HG03196 (cell line): ENCODE results near the gene WNT6.

Source experiments
- ATAC-seq: cut with Tn5 transposase; IDR thresholded peaks from one replicate; pipeline ENCODE4 v1.9.1; 2021; ENCODE audit not compliant: unreplicated experiment

The WNT6 gene

DNA sequence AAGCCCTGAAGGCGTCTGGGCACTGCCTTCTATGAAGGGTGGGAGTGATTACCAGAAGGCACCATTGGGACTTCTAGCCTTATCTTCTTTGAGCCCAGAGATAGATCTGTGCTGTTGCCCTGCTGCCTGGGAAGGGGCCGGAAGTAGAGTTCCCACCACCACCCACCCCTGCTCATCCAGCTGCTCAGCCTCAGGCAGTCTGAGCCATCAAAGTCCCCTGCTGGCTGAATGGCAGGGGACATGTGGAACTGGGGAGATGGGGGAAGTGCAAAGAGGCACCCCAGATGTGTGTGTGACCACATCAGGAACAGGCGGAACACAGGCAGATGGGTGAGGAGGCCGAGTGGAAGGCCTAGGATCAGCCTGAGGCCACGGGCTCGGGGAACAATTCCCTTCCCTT is 17.7 kb downstream of the WNT6 start:
- ATAC-seq: no peak

DNA sequence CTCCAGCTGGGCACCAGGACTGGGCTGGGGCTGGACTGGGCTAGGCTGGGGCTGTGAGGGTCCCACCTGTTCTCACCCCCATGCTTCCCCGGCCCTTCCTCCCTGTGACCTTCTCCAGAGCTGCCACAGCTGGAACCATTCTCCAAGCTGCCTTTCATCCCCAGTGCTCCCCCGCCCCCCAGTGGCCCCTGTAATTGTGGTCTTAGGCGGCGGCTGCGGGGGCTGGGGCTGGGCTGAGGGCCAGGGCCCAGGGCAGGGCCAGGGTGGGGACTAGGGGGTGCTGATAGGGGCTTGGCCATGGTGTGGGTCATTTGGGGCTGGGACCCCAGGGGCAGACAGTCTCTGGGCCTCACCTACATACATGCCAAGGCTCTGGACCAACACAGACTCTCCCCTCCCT is 18.3 kb downstream of the WNT6 start:
- no peak for ATAC-seq

DNA sequence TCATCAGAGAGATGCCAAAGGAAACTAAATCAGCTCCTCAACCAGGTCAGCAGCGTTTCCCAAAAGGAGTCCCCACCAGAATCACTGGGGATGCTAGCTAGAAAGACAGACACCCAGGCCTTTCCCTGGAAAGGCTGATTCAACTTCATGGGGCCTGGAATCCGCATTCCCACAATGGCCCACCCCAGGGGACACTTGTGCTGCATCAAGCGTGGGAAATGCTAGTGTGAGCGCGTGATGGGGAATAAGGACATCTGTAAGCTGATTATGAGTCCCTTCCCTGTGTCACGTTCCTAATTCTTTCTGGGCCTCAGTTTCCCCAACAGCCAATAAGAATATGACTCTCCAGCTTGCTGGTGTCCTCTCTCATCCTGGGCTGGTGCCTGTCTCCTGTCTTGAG is 18.9 kb downstream of the WNT6 start:
- ATAC-seq: no peak

DNA sequence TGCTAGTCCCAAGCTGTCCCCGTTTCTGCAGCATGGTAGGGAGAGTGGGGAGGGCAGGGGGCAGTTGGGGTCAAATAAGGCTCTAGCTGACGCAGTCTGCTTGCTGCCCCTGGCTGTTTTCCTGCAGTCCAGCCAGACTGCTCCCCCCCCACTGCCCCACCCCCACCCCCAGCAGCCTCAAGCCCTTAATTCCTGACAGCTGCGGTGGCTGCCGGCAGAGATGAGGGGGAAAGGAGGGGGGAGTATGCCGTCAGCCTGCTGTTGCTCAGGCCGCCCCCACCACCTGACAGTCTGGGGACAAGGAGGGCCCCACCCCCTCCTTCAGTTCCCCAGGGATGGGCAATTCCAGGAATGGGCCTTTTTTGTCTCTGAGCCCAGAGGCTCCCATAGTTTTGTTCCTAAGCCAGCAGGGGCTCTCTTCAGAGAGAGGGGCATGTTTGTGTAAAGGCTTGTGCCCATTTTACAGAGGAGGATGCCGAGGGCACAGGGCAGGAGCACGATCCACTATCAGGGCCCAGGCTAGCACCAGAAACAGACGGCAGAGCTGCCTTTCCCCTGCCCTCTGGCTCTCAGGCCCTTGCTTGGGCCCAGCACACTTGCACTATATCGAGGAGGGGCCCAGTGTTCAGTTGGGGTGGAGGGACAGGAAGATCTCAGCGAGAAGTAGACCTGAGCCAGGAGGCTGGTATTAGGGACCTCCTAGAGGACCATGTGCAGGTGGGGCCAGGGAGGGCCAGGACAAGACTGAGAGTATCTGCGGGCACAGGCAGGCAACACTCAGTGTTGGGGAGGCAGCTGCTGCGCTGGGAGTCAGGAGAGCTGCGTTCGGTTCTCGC is 19.5 kb downstream of the WNT6 start:
- ATAC-seq: peak; percentile 4

DNA sequence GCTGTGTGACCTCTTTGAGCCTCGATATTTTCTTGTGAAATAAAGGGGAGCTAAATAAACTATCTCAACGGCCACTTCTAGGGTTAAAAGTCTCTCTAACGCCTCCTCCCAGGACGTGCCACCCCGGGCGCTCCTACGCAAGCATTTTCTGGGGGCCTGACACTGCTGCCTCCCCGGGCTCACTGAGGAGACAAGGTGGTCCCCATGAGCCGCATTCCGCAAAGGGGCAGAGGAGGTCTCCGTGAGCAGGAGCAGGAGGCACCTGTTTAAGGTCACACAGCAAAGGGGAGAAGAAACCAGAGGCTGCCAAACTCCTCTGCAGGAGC is 20.1 kb downstream of the WNT6 start:
- ATAC-seq: no peak

DNA sequence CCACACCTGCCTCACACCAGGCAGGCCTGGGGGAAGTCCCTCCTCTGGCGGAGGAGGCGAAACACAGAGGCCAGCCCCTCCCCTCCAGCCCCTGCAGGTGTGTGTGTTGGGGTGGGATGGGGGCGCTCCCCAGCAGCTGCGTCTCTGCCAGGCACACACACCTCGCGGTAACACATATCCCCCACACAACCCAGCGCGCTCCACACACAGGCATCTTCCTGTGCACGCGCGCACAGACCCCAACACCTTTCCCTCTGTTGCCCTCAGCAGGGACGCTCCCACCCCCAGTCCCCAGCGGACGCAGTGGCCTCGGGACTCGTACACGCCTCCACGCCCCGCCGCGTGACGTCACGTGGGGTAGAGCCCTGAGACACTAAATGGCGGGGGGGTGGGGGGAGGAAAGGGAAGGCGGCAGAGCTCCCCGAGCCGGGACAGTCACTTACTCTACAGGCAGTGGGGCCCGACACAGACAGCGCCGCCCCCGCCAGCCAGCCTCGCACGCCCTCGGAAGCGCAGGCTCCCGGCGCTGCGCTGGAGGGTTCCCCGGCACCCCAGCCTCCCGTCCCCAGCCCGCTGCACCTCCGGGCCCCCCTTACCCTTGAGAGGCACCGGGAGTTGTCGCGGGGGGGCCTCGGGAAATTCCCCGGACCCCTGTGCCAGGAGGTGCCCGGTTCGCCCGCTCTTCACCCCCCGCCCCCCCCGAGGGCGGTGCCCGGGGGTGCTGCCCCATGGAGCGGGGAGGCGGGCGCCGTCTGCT is 20.7 kb downstream of the WNT6 start, which contains the start of gene WNT10A:
WNT10A (plus strand) TSS at position 751 of the 757 bp plus-strand sequence. CDS start 144 bp downstream, outside the sequence.
- peak; percentile 59 for ATAC-seq

DNA sequence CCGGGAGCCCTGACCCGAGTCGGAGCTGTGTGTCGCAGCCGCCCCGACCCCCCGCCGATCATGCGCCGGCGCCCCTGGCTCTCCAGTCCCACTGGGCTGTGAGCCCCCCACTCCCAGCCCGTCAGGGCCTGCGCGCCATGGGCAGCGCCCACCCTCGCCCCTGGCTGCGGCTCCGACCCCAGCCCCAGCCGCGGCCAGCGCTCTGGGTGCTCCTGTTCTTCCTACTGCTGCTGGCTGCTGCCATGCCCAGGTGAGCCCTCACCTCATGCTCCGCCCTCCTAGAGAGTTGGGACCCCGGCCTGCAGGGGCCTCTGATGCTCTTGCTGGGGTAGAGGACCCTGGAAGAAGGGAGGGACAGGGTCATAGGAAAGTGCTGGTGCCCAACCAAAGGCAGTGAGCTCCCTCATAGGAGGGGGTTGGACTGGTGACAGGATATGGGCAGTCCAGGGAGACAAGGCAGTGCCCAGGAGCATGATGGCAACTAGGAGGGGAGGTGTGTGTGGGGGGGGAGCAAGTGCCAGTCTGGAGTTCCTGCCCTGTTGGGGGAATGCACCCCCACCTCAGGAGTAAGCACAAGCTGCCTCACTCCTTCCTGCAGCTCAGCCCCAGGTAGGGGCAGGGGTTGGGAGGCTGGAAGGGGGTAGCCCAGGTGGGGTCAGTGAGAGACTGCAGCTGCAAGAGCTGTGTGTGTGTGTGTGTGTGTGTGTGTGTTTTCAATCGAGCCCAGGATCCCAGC is 21.4 kb downstream of the WNT6 start:
- ATAC-seq: no peak

DNA sequence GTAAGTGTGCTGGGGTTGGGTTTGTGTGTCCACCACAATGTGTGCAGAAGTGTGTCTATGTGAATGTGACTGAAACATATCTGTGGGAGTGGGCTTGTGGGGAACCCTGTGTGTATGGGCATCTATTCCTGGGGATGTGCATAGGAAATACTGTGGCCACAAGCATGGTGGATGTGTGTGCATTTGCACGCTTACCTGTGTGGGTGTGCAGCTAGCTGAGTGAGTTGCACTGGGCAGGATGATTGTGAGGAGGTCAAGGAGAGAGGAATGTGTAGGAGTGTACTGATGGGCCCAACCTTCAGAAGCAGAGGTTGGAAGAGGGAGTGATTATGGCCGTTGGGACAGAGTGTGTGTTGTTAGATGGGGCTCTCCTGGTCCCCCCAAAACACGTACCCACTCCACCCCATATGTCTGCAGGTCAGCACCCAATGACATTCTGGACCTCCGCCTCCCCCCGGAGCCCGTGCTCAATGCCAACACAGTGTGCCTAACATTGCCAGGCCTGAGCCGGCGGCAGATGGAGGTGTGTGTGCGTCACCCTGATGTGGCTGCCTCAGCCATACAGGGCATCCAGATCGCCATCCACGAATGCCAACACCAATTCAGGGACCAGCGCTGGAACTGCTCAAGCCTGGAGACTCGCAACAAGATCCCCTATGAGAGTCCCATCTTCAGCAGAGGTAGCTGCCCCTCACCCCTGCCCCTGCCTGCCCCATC is 22.3 kb downstream of the WNT6 start:
- no peak for ATAC-seq

DNA sequence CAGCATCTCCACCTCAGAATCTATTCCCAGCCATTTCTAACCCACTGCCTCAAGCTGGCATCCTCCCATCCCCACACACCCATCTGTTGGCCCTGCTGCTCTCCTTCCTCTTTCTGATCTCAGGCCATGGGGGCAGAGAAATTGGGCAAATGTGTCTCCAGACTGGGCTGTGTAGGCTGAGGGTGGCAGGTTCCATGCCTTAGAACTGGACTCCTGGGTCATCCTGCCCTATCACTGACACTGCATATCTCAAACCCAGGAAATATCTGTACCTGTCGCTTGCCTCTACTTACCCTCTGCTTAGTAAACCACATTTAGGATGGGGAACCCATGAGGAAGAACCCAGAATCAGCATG is 22.8 kb downstream of the WNT6 start:
- ATAC-seq: no peak

DNA sequence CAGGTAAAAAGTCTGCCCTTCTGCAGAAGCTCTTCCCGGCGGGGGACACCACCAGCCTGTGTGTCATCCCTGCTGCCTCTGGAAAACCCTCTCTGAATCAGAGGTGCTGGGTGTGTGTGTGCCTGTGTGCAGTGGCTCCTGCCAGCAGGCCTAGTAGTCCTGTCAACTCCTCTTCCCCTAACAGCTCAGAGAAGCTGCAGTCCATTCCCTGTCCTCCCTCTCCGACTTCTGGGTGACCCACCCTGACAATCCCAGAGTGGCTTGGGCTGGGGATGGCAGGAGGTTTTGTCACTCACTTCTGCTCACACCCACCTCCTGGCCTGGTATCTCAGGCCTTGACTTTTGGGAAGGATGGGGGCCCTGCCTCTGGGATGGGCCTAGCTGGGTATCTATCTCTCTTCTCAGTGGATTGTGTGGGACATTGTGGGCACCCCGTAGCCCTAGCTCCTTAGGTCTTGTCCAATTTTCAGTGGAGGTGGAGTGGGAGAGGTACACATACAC is 23.3 kb downstream of the WNT6 start:
- ATAC-seq: no peak

DNA sequence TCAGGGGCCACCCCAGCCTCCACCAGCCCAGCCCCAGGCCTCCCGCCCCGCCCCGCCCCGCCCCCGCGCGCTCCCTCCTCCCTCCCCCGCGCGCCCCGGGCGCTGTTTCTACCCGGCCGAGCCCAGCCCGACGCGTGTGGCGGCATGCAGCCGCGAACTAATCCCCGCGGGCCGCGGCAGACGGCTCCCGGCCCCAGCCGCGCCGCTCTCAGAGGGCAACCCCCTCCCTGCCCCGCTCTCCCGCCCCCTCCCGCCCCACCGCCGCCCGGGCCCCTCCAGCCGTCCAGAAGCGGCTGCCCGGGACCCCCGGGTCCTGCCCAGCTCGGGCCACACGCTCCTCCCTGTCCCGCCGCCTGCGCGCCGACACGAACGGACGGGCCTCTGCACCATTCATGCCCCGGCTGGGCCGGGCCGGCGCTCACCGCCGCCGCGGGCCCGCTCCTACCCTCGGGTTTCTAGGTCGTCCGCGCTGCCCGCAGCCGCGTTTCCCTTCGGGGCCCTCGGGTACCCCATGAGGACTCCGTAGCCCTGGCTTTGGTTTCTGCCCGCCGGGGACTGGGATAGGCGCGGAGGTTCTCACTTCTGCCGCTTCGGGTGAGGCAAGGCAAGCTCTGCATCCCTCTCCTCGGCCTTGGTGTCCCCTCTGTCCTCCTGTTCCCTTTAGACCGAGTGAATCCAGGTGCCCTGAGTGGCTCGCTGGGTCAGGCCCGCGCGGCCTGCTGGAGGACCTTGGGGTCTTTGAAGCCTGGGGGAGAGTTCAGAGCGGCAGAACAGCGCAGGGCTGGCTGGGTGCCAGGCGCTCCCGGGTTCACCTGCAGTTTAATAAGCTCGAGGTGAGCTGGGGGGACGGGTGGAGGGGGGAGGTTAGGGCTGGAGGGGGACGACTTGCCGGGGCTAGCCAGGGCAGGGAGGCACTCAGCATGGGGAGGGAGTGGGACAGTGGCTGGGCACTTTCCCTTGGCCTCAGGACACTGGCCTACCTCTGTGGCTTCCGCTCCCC is 24.2 kb downstream of the WNT6 start:
- no peak for ATAC-seq

DNA sequence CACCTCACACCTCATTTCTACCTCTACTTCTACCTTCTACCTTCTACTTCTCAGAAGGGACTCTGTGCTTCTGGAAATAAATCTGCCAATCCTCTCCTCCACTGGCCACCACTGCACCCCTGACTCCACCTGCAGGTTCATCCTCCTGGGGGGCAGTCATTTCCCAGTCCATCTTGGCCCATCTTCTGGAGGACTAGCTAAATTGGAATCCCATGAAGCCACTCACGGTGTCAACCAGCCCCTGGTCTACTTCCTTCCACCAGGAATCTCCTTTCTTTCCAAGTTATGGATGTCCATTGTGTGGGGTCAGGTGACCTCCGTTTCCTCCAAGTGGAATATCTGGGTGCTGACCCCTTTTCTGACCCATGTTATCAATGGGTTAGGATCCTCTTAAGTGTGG is 24.9 kb downstream of the WNT6 start:
- no peak for ATAC-seq

DNA sequence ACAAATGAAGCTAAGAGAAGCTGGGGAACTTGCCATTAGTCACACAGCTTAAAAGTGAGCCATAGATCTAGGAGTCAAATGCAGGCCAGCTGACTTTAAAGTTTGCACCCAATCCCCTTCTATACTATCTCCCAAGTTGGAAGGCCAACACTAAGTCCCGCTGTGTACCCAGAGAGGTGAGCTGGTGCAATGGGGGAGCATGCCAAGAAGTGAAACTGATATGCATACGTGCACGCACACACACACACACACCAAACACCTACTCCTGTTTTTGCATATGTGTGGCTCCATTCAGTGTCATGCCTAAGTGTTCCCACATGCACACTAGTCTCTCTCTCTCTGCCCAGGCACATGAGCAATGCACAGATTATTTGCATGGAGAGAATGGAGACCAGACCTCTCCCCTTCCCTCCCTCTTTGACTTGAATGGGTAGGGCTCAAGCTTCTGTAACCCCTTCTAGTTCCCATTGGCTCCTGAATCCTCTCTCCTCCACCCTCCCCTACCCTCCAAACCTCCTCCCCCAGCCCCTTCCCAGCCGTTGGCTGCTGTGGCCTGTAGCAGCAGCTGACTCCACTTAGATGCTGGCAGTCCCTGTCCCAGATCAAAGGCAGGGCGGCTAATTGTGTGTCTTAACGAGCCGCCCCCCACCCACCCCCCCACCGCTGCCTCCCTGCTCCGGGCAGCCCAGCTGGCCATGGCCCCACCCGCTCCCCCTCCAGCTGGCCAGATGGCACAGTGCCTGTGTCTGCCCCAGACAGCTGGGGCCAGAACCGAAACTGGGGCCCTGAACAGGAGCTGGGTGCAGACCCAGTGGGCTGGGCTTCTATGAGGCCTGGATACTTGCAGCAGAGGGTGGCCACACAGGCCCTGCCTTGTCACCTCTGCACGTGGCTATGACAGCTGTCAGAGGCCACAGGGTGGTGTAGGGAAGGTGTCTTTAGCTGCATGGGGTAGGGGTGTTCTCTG is 26.7 kb downstream of the WNT6 start:
- peak; percentile 57 for ATAC-seq

DNA sequence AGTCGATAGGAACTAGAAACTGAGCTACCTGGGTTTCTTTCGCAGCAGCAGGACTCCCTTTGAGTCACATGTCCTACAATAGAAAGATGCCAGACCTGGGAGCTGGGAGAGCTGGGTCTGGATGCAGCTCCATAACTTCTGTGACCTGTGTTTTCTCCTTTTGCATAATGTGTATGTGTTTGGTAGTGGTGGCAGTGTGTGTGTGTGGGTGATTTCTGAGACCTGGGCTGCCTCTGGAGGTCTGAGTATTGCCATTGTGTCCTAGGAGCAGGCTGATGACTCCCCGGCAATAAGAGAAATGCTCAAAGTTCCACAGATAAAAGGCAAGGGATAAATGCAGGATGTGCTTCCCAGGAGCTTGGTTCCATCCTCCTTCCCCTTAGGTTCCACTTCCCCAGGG is 27.5 kb downstream of the WNT6 start:
- ATAC-seq: no peak

DNA sequence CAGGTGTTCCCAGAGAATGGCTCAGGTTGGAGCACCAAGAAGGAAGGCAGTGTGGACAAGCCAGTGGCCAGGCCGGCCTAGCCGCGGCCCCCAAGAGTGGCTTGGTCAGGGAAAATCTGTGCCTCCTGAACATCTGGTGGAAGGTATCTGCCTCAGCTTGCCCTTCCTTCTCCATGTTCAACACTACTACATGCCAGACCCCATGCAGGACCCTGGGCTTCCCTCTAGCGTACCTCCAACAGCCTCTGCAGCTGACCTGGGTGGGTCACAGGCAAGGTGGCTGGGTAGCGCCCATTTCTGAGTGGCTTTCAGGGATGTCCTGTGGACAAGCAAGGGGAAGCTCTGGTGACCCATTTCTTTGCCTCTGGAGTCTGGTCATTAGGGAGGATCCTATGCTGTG is 28.7 kb downstream of the WNT6 start:
- ATAC-seq: no peak

DNA sequence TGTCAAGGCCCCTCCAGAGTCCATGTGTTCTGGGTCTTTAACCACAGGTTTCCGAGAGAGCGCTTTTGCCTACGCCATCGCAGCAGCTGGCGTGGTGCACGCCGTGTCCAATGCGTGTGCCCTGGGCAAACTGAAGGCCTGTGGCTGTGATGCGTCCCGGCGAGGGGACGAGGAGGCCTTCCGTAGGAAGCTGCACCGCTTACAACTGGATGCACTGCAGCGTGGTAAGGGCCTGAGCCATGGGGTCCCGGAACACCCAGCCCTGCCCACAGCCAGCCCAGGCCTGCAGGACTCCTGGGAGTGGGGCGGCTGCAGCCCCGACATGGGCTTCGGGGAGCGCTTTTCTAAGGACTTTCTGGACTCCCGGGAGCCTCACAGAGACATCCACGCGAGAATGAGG is 30.3 kb downstream of the WNT6 start:
- ATAC-seq: no peak

DNA sequence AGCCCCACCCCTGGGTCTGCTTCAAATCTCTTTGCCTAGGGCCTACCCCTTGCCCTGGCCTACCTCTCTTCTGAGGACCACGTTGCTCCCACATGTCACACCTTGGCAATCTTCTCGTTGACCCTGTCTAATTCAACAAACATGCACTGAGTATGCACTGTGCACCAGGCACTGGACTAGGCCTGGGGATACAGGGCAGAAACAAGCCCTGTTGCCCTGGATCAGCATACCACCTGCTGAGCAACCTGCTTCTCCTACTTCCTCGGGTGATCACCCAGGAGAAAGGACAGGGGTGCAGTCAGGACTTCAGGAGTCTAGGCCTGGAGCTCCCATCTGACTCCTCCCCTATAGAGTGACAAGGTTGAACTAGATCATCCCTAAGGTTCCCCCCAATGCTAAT is 30.8 kb downstream of the WNT6 start:
- ATAC-seq: no peak

DNA sequence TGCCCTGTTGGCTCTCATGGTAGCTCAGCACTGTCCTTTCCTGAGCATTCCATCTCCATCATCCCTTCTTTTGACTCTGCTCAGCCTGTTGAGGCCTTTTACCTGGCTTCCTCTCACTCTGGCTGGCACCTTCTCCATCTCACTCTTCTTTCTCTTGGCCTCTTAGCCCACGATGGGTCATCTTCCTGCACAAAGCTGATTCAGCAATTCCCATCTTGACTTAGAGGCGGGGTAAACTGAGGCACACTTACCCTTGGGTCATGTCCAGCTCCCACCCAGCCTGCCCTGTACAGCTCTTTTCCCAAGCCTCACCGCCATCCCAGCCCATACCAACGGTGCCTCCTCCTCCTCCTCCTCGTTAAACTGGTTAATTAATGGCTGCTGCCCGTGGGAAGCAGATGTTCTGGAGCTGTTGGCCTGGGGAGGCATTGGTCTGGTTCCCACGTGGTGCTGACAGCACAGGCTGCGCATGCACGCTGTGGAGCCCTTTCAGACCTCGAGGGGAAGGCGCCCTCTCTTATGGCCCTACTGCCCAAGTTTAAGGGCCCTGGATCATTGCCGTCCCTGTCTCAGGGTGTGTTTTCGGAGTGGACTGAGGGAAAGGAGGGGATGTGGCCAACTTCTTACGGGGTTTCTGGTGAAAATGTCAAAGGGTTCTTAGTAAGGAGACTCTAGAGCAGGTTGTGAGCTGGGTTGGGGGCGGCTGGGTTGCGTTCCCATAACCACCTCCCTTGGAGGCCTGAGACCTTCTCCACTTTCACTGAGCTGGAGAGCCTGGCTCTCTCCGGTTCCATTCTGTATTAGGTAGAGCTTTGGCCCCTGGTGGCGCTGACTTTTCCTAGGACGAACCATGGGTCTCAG is 31.9 kb downstream of the WNT6 start:
- no peak for ATAC-seq
